Skeletal muscle tissue (tissue), 4 donors: ENCODE results near the gene TMEM218. TPM values are rescaled to one million over a fixed set of nuclear protein-coding genes. Genes with fewer than 3 reads are reported as not detected.
A peak's percentile ranks its signal among the peaks of the same experiment; 100 is the strongest.
"Not testable (repeated sequence)": the region's sequence is repeated elsewhere in the genome, so short reads cannot be mapped to it uniquely, and the experiment has no call there.

Source experiments
- H3K27ac ChIP-seq: one replicate; pipeline ENCODE4 v1.7.0; 2013; ENCODE audit warnings: mild to moderate bottlenecking, low read depth, low read length, inconsistent platforms
- H3K27me3 ChIP-seq, 3 donors: one replicate each; pipeline ENCODE4 v1.7.0; 2013; ENCODE audit warnings: low read length in 3 of 3; ENCODE audit not compliant: control insufficient read depth in 3 of 3, insufficient read depth in 3 of 3
- H3K36me3 ChIP-seq, 3 donors: one replicate each; pipeline ENCODE4 v1.7.0; 2013; ENCODE audit warnings: low read length in 3 of 3; ENCODE audit not compliant: control insufficient read depth in 3 of 3, insufficient read depth in 3 of 3
- H3K4me1 ChIP-seq, 3 donors: one replicate each; pipeline ENCODE4 v1.7.0; 2013; ENCODE audit warnings: low read length in 3 of 3, mild to moderate bottlenecking in 3 of 3; ENCODE audit not compliant: control insufficient read depth in 3 of 3, insufficient read depth in 3 of 3
- H3K4me3 ChIP-seq, 3 donors: one replicate each; pipeline ENCODE4 v1.7.0; 2013; ENCODE audit warnings: low read length in 3 of 3
- H3K9ac ChIP-seq, 3 donors: one replicate each; pipeline ENCODE4 v1.7.0; 2013; ENCODE audit warnings: low read length in 3 of 3, mild to moderate bottlenecking in 3 of 3, moderate library complexity in 2 of 3, low read depth in 1 of 3
- H3K9me3 ChIP-seq, 3 donors: one replicate each; pipeline ENCODE4 v1.7.0; 2013; ENCODE audit warnings: low read length in 3 of 3; ENCODE audit not compliant: control insufficient read depth in 3 of 3
- total RNA-seq: library from RNA; depleted of rRNA; stranded (reverse); fragments of >200 nt; gene quantifications from one replicate; pipeline ENCODE4 v1.2.3, GENCODE V29; 2014
- donor health status: Osteomylitis.

The TMEM218 gene
- total RNA-seq, 1 donor from 2014 or later = 37.1 TPM

DNA sequence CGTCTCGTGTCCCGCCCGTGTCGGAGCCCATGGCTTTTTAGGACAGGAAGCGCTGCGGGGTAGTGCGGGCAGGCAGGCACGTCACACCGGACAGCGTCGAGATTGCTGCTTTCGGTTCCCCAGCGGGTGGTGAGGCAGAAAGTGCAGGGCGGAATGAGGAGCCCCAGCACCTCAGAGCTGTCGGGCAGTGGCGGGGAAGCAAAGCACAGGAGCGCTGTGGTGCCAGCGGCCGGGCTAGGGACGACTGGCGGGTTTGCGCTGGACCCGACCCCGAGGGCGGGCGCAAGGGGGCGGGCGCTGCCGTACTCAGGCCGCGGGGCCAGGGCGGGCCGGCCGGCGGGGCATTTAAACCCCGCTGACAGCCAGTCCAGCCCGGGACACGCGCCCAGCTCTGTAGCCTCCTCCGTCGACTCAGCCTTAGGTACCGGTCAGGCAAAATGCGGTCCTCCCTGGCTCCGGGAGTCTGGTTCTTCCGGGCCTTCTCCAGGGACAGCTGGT, 48.4 kb downstream of the TMEM218 start, which contains the start of gene SLC37A2:
Gene SLC37A2, plus strand, starts transcription at position 375 of the 498 bp plus-strand sequence. Its CDS starts 63 bp downstream, at position 438.
- Histone ChIP-seq H3K36me3 (no peaks in the 10 kb centered on the region), H3K9me3 (no peaks in the 10 kb centered on the region), H3K4me1 (peaks cover 5 to 12% (median 9%) of the 10 kb centered on the region in 3 donors), H3K27ac (peak within 1 kb of the TSS; percentile 46), H3K4me3 (peak within 1 kb of the TSS; percentile 81 to 93 (median 85)), H3K9ac (peak within 1 kb of the TSS; percentile 66 to 83 (median 74)), H3K27me3 (peaks cover 0 to 6% (median 5%) of the 10 kb centered on the region in 3 donors)

DNA sequence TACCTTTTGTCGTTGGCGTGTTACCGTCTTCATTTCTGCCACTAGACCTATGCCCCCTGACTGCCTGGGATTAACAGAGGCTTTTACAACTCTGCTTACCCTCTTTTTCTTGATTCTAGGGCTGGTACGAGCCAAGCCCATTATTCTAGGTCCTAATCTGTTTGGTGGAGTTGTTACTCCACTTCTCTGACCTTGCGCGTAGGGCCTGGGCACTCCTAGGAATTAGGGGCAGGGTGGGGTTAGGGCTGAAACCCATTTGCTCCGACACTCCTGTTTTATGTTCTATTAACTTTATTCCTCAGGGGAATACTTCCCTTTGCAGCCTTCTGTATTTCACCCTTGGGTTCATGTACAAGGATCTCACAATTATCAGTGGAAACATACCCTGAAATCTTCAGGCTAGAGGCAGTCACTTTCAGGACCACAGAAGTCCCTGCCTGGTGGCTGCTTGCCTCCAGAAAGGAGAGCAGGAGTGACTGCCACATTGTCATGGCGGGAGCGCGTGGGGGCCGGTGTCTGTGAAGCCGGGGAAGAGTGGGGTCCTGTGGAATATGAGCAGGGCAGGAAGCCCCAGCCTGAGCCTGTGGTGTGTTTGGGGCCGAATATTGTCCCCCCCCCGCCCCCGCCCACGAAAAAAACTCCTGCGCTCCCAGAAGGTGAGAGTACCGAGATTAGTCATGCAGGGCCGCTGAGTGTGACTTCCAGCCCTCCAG, 49.1 kb downstream of the TMEM218 start:
- H3K9me3 ChIP-seq = no peaks in the 10 kb centered on the region
- no peaks in the 10 kb centered on the region for H3K36me3 ChIP-seq
- H3K27me3 ChIP-seq = peaks cover 0 to 6% (median 5%) of the 10 kb centered on the region in 3 donors
- H3K27ac ChIP-seq = peak overlapping the region; percentile 46
- H3K9ac ChIP-seq = peak overlapping the region; percentile 66 to 83 (median 74)
- peaks cover 5 to 12% (median 9%) of the 10 kb centered on the region in 3 donors for H3K4me1 ChIP-seq
- H3K4me3 ChIP-seq = peak overlapping the region; percentile 81 to 93 (median 85)

DNA sequence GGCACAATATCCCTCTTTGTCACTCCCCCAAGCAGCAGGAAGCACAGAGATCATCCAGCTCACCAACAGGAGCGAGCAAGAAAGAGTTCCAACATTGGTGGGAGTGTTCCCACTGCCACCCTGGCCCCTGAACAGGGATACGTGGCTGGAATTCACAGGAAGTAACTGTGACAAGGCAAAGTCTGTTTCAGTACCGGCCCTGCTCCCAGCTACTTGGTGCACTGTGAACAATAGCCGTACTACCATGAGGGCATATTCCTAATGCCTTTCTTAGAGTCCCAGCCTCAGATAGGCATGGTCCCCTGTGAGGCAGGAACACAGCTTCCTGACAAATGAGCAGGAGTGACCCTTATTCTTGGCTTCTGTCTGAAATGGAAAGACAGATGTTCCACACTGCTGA, 50.1 kb downstream of the TMEM218 start:
- H3K4me3 ChIP-seq = no peak overlapping the region
- H3K4me1 ChIP-seq = peaks cover 5 to 12% (median 9%) of the 10 kb centered on the region in 3 donors
- H3K36me3 ChIP-seq = no peaks in the 10 kb centered on the region
- H3K9me3 ChIP-seq = no peaks in the 10 kb centered on the region
- H3K27ac ChIP-seq = no peak overlapping the region
- peaks cover 0 to 4% (median 3%) of the 10 kb centered on the region in 3 donors for H3K27me3 ChIP-seq
- no peak overlapping the region for H3K9ac ChIP-seq

DNA sequence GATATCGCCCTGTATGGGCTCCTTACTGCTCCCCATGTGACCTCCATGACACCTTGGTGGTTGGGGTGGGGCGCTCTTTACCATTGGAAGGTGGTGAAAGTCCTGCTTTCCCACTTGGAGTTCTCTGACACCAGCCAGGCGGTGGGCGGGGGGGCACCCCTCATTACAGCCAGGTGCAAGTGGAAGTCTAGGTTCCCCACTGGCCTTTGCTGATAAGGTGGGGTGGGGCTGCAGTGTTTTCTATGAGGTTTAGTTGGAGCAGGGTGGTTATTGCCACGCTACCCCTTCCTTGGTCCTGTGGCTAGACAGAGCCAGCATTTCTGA, 53.8 kb downstream of the TMEM218 start:
- Histone ChIP-seq H3K27me3 (no peaks in the 10 kb centered on the region), H3K4me1 (peaks cover 0 to 2% (median 0%) of the 10 kb centered on the region in 3 donors), H3K9me3 (no peaks in the 10 kb centered on the region), H3K9ac (no peak overlapping the region), H3K36me3 (no peaks in the 10 kb centered on the region), H3K4me3 (no peak overlapping the region), H3K27ac (no peak overlapping the region)

DNA sequence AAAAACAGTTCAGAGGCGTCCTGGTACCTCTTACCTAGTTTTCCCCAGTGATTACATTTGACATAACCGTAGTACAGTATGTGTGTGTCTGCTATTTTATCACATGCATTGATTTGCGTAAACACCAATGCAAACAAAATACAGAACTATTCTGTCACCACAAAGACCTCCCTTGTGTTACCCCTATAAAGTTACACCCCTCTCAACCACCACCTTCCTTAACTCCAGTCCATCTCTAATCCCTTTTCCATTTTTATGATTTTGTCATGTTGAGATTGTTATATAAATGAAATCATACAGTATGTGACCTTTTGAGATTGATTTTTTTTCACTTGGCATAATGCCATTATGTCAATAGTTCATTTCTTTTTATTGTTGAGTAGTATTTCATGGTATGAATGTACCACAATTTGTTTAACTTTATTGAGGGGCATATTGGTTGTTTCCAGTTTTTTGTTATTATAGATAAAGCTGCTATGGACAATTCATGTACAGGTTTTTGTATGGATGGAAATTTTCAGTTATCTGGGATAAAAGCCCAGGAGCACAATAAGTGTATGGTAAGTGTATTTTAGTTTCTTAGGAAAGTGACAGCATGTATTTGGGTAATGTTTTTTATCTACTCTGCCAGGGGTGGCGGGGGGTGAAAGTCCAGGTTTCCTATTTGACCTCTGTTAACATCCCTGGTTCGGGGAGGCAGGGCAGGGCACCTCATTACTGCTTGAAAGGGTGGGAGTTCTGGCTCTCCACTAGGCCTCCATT, 54.3 kb downstream of the TMEM218 start:
- Histone ChIP-seq H3K4me1 (no peaks in the 10 kb centered on the region), H3K9ac (no peak overlapping the region), H3K27me3 (no peaks in the 10 kb centered on the region), H3K36me3 (no peaks in the 10 kb centered on the region), H3K9me3 (no peaks in the 10 kb centered on the region), H3K4me3 (no peak overlapping the region), H3K27ac (no peak overlapping the region)

DNA sequence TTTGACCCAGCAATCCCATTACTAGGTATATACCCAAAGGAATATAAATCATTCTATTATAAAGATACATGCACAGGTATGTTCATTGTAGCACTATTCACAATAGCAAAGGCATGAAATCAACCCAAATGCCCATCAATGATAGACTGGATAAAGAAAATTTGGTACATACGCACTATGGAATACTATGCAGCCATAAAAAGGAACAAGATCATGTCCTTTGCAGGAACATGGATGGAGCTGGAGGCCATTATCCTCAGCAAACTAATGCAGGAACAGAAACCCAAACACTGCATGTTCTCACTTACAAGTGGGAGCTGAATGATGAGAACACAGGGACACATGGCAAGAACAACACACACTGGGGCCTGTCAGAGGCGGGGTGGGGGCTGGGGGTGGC, 55.3 kb downstream of the TMEM218 start:
- H3K36me3 ChIP-seq, H3K27me3 ChIP-seq, H3K9ac ChIP-seq, H3K4me1 ChIP-seq, H3K4me3 ChIP-seq, H3K9me3 ChIP-seq, H3K27ac ChIP-seq: not testable (repeated sequence)

DNA sequence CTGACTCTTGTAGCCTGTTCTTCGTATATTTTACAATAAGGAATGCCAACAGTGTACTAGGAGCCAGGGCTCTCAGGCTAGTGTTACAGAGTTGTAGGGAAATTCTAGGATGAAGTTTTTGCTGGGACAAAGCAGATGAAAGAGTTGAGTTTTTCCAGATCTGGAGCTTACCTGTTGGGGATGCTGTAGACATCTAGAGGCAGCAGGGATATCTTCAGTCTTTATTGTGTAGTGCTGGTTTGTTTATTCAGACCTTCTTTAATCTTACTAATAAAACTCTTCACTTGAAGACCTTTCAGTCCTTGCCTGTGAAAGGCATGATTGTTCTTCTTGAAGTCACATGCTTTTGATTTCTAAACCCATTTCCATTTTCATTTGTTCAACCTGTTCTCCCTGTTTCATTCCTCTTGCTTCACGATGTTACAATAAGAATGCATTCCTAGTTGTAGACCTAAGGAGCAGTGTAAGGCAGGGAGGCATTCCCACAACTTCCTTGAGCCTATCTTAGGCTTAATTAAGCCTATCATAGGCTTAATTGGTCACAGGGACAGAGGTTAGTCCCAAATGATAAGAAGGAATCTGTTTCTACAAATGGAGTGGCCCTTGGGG, 56.2 kb downstream of the TMEM218 start:
- no peak overlapping the region for H3K9ac ChIP-seq
- no peaks in the 10 kb centered on the region for H3K4me1 ChIP-seq

DNA sequence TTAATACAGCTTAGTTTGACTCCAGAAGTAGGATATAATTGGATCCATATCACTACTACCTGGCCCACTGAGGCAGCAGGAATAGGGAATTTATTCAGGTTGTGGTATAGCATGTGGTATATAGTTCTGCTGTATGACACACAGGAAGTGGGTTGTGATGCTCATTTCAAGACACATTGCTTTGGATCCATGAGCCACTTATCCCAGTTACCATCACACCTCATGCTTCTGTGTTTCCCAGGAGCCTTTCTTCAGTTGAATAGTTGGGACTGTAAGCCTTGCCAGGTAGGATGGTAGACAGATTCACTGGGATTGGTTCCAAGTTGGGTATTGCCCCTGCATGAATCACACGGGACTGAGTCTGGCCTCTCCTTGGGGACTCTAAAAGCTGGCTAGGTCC, 58.3 kb downstream of the TMEM218 start:
- Histone ChIP-seq H3K9ac (no peak overlapping the region), H3K27ac (no peak overlapping the region), H3K4me3 (no peak overlapping the region), H3K4me1 (no peaks in the 10 kb centered on the region), H3K36me3 (no peaks in the 10 kb centered on the region), H3K9me3 (no peaks in the 10 kb centered on the region), H3K27me3 (no peaks in the 10 kb centered on the region)

More for the DNA sequence above, 56.2 kb downstream of the TMEM218 start:
- Histone ChIP-seq H3K27ac (no peak overlapping the region), H3K36me3 (no peaks in the 10 kb centered on the region), H3K27me3 (no peaks in the 10 kb centered on the region), H3K4me3 (no peak overlapping the region), H3K9me3 (no peaks in the 10 kb centered on the region)

DNA sequence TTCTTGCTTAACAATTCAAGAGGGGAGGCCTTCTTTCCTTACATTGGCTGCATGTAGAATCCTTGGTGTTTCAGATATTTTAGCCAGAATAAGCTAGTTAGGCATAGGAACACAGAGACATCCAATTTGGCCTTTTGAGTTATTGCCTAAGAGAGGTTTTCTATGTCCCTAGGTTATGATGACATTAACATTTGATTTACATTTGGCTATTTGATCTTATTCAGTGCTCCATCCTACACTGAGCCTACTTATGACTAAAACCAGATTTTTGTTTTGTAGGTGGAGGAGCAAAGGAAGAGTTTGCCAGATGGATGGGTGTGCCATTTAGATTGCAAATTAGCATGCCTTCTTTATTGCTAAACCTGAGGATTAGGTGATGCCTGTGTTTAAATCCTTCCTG, 59.4 kb downstream of the TMEM218 start:
- Histone ChIP-seq H3K27me3 (no peaks in the 10 kb centered on the region), H3K9me3 (no peaks in the 10 kb centered on the region)

More for the DNA sequence above, 59.4 kb downstream of the TMEM218 start:
- Histone ChIP-seq H3K36me3 (no peaks in the 10 kb centered on the region), H3K9ac (no peak overlapping the region), H3K27ac (no peak overlapping the region), H3K4me1 (no peaks in the 10 kb centered on the region), H3K4me3 (no peak overlapping the region)
